GM23248 (cell line): ENCODE data around the gene FIP1L1.

Experiments
- EZH2 ChIP-seq: fragments of 200-600 bp; sonication (generic); IDR thresholded peaks from 2 replicates; pipeline ENCODE4 v1.6.1; 2018; ENCODE audit warnings: antibody characterized with exemption, mild to moderate bottlenecking; ENCODE audit not compliant: insufficient read depth, poor library complexity, severe bottlenecking
- EZH2phosphoT487 ChIP-seq: fragments of 200-600 bp; sonication (generic); IDR thresholded peaks from 2 replicates; pipeline ENCODE4 v1.6.1; 2018; ENCODE audit warnings: antibody characterized with exemption, moderate library complexity, mild to moderate bottlenecking, low read depth; ENCODE audit not compliant: insufficient read depth

DNA sequence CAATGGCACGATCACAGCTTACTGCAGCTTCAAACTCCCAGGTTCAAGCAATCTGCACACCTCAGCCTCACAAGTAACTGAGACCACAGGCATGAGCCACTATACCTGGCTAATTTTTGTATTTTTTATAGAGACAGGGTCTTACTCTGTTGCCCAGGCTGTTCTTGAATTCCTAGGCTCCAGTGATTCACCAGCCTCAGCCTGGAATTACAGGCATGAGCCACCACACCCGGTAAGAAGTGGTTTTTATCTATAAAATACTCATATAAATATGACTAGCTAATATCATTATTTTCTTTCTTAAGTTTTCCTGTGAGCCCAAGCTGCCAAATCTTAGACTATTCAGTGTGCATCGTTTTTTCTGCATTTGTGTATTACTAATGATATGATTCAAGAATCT, 16.0 kb upstream of the FIP1L1 start:
- TF ChIP-seq EZH2 = no peak
- no peak for TF ChIP-seq EZH2phosphoT487
